Keratinocyte (primary cell): ENCODE data around the gene RASAL2. TPM values are rescaled to one million over a fixed set of nuclear protein-coding genes. Genes with fewer than 3 reads are reported as not detected.

Experiments used
- DNase-seq: peaks from one replicate; pipeline ENCODE4 v3.0.0-alpha.2; 2011; ENCODE audit warnings: low read depth, missing footprints, low spot score
- FAIRE-seq: peaks from 2 replicates; lab custom pipeline; 2011; peaks lifted over from hg19 to GRCh38; lab: Jason Lieb, UNC
- H2AFZ ChIP-seq: 2 replicates; pipeline ENCODE4 v1.6.0; 2012; ENCODE audit warnings: low read length, control low read depth, inconsistent platforms; ENCODE audit not compliant: control insufficient read depth
- H3K27ac ChIP-seq: 2 replicates; pipeline ENCODE4 v1.5.1; 2011; ENCODE audit warnings: low read length; ENCODE audit not compliant: control insufficient read depth, insufficient read depth
- H3K27me3 ChIP-seq: 3 replicates; pipeline ENCODE4 v1.6.0; 2011; ENCODE audit warnings: low read length; ENCODE audit not compliant: control insufficient read depth, insufficient read depth; ENCODE audit errors: extremely low read depth
- H3K36me3 ChIP-seq, 2 experiments: 2 replicates in 1 of 2; 3 replicates in 1 of 2; pipeline ENCODE4 v1.5.1; 2011; ENCODE audit warnings: low read length in 2 of 2, mild to moderate bottlenecking in 1 of 2; ENCODE audit not compliant: control insufficient read depth in 2 of 2, insufficient read depth in 2 of 2; ENCODE audit errors: extremely low read depth in 1 of 2
- H3K4me1 ChIP-seq: 3 replicates; pipeline ENCODE4 v1.5.1; 2011; ENCODE audit warnings: low read length; ENCODE audit not compliant: control insufficient read depth, insufficient read depth; ENCODE audit errors: extremely low read depth
- H3K4me2 ChIP-seq: 3 replicates; pipeline ENCODE4 v1.6.0; 2011; ENCODE audit warnings: low read depth, low read length; ENCODE audit not compliant: control insufficient read depth, insufficient read depth; ENCODE audit errors: extremely low read depth
- H3K4me3 ChIP-seq, 3 experiments: fragments of 200-600 bp in 1 of 3; sonication (generic) in 1 of 3; 2 replicates in 2 of 3; 3 replicates in 1 of 3; pipeline ENCODE4 v1.5.1; 2011 to 2016; ENCODE audit warnings: low read length in 3 of 3, mild to moderate bottlenecking in 3 of 3, control low read depth in 2 of 3, inconsistent platforms in 1 of 3, low read depth in 1 of 3, mixed read lengths in 1 of 3, mixed run types in 1 of 3, moderate library complexity in 1 of 3; ENCODE audit not compliant: control insufficient read depth in 2 of 3, insufficient read depth in 2 of 3; ENCODE audit errors: extremely low read depth in 1 of 3
- H3K79me2 ChIP-seq: 2 replicates; pipeline ENCODE4 v1.6.0; 2012; ENCODE audit warnings: low read length; ENCODE audit not compliant: control insufficient read depth, insufficient read depth
- H3K9ac ChIP-seq: 3 replicates; pipeline ENCODE4 v1.6.0; 2011; ENCODE audit warnings: low read length; ENCODE audit not compliant: control insufficient read depth, insufficient read depth; ENCODE audit errors: extremely low read depth
- H3K9me1 ChIP-seq: 3 replicates; pipeline ENCODE4 v1.6.0; 2011; ENCODE audit warnings: low read length; ENCODE audit not compliant: control insufficient read depth, insufficient read depth; ENCODE audit errors: extremely low read depth
- H3K9me3 ChIP-seq: 2 replicates; pipeline ENCODE4 v1.5.1; 2012; ENCODE audit warnings: low read depth, low read length; ENCODE audit not compliant: control insufficient read depth
- H4K20me1 ChIP-seq: 3 replicates; pipeline ENCODE4 v1.6.0; 2011; ENCODE audit warnings: low read length; ENCODE audit not compliant: control insufficient read depth, insufficient read depth; ENCODE audit errors: extremely low read depth
- EZH2 ChIP-seq: IDR thresholded peaks from one replicate; pipeline ENCODE4 v1.6.1; 2012; ENCODE audit warnings: inconsistent platforms, mild to moderate bottlenecking, low read length, moderate library complexity
- dilution Hi-C: fragments of 300-500 bp; cut with MboI; formaldehyde crosslinking; loops from one replicate; pipeline ENCODE4 v1.7.0; 2020; ENCODE audit warnings: low sequenced_read_pairs; ENCODE audit not compliant: extremely low pct_ligation_motif_present
- polyA plus RNA-seq, 5 experiments: library from polyadenylated mRNA; depleted of rRNA in 3 of 5; stranded (reverse) in 3 of 5; stranded (forward) in 1 of 5; unstranded in 1 of 5; fragments of >200 nt; gene quantifications; 1 replicate in 1 of 5; 2 replicates in 3 of 5; 3 replicates in 1 of 5; pipeline versions ENCODE4 v1.2.1 to v1.2.3, GENCODE V29; 2011 to 2012; ENCODE audit warnings: missing spikeins in 2 of 5, low read depth in 1 of 5, low replicate concordance in 1 of 5
- TF ChIP-seq, protein P1 (sequence below), 3 experiments: IDR thresholded peaks in 1 of 3; conservative IDR thresholded peaks in 1 of 3; optimal IDR thresholded peaks in 1 of 3; 2 replicates in 2 of 3; 3 replicates in 1 of 3; pipeline versions ENCODE3 to v1.5.1; 2011; ENCODE audit warnings: low read length in 3 of 3, mild to moderate bottlenecking in 3 of 3, moderate library complexity in 2 of 3, control low read depth in 1 of 3, inconsistent platforms in 1 of 3; ENCODE audit not compliant: insufficient read depth in 2 of 3; ENCODE audit errors: extremely low read depth in 1 of 3

The RASAL2 gene
- polyA plus RNA-seq, 1 donor (not counting 4 experiments of a cell fraction or from before 2014, with no cell fraction given): 27.2 TPM

DNA sequence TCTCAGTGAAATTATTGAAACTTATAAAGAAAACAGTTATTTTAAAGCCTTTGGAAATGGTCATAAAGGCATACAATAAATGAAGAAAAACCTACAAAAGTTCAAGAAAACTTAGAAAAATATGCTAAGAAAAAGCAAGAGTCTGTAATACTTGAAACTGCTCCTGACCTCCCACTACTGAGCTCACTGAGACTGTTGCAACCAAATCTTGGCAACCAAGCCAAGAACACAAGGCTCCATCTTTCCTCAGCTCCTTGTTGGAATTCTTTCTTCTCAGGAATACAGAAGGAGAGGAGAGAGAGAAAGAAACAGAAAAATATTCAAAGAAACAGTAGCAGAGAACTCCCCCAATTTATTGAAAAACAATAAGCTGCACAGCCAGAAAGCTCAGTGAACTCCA is 160.5 kb downstream of the RASAL2 start:
- no peaks in the 10 kb centered on the region for H4K20me1 ChIP-seq
- no peak overlapping the region for H2AFZ ChIP-seq
- dilution Hi-C loops: loop anchor here (5.0 kb wide), 1 partner anchor 38 kb away; no protein-coding TSS in a partner anchor
- no peak overlapping the region for H3K27ac ChIP-seq
- H3K4me3 ChIP-seq: no peak overlapping the region
- no peak for TF ChIP-seq EZH2
- TF ChIP-seq, protein P1, sequence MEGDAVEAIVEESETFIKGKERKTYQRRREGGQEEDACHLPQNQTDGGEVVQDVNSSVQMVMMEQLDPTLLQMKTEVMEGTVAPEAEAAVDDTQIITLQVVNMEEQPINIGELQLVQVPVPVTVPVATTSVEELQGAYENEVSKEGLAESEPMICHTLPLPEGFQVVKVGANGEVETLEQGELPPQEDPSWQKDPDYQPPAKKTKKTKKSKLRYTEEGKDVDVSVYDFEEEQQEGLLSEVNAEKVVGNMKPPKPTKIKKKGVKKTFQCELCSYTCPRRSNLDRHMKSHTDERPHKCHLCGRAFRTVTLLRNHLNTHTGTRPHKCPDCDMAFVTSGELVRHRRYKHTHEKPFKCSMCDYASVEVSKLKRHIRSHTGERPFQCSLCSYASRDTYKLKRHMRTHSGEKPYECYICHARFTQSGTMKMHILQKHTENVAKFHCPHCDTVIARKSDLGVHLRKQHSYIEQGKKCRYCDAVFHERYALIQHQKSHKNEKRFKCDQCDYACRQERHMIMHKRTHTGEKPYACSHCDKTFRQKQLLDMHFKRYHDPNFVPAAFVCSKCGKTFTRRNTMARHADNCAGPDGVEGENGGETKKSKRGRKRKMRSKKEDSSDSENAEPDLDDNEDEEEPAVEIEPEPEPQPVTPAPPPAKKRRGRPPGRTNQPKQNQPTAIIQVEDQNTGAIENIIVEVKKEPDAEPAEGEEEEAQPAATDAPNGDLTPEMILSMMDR (optimal IDR thresholded peaks at IDR 0.05 in 1 of 3, IDR thresholded peaks at IDR 0.05 in 1 of 3, conservative IDR thresholded peaks at IDR 0.05 in 1 of 3; ENCODE audit: extremely low read depth in 1 of 3, insufficient read depth in 2 of 3, low read length in 3 of 3): no peak
- H3K9me3 ChIP-seq: no peaks in the 10 kb centered on the region
- H3K27me3 ChIP-seq: no peaks in the 10 kb centered on the region
- no peak overlapping the region for H3K9ac ChIP-seq
- no peaks in the 10 kb centered on the region for H3K9me1 ChIP-seq
- FAIRE-seq (no peak), DNase-seq (no peak)
- H3K79me2 ChIP-seq: peaks cover 25% of the 10 kb centered on the region
- H3K4me2 ChIP-seq: no peak overlapping the region
- peaks cover 0 to 1% of the 10 kb centered on the region in 2 experiments for H3K36me3 ChIP-seq
- H3K4me1 ChIP-seq: peaks cover 5% of the 10 kb centered on the region

DNA sequence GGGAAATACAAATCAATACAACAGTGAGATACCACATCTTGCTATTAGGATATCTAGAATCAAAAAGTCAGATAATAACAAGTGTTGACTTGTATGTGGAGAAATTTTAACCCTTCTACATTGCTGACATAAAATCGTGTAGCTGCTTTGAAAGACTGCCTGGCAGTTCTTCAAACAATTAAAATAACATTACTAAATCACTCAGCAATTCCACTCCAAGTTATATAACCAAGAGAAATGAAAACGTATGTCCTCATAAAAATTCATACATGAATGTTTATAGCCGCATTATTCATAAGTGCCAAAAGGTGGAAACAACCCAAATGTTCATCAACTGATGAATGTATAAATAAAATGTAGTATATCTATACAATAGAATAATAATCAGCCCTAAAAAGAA is 164.6 kb downstream of the RASAL2 start:
- Histone ChIP-seq H3K27ac (no peak overlapping the region), H3K36me3 (no peaks in the 10 kb centered on the region), H3K79me2 (peaks cover 16% of the 10 kb centered on the region), H3K4me1 (peaks cover 5% of the 10 kb centered on the region), H3K9ac (no peak overlapping the region), H3K4me2 (no peak overlapping the region), H3K4me3 (no peak overlapping the region), H3K9me3 (no peaks in the 10 kb centered on the region), H3K27me3 (no peaks in the 10 kb centered on the region), H3K9me1 (no peaks in the 10 kb centered on the region), H4K20me1 (no peaks in the 10 kb centered on the region), H2AFZ (no peak overlapping the region)
- DNase-seq (no peak), FAIRE-seq (peak; percentile 62)
- no peak for TF ChIP-seq EZH2
- TF ChIP-seq, protein P1 (optimal IDR thresholded peaks at IDR 0.05 in 1 of 3, IDR thresholded peaks at IDR 0.05 in 1 of 3, conservative IDR thresholded peaks at IDR 0.05 in 1 of 3; ENCODE audit: extremely low read depth in 1 of 3, insufficient read depth in 2 of 3, low read length in 3 of 3): no peak
- dilution Hi-C loops: no loop called here
